NCI-H1417 treated with DMSO at 0.1 percent for 48 hours (cell line): ENCODE measurements around the gene DKKL1.
"Not testable (repeated sequence)": the region's sequence is repeated elsewhere in the genome, so short reads cannot be mapped to it uniquely, and the experiment has no call there.

Source experiments
- DNase-seq: peaks from one replicate; lab custom pipeline; 2025; lab: John Stamatoyannopoulos, UW

The DKKL1 gene

GRCh38 chr19:49362048-49362928 lies 1.4 kb upstream of the DKKL1 start, which contains the start of gene TEAD2:
TEAD2 (minus strand) TSS chr19:49362416; CDS start chr19:49360075, 2,341 bp downstream.
- no peak for DNase-seq

- no peak for DNase-seq
These were observed 779 bp upstream of the DKKL1 start for GRCh38 chr19:49362929-49363267.

- DNase-seq: no peak
These were observed 533 bp downstream of the DKKL1 start for GRCh38 chr19:49364083-49364737.

GRCh38 chr19:49366110-49366509 lies 2.4 kb downstream of the DKKL1 start:
- no peak for DNase-seq

GRCh38 chr19:49368711-49369358 lies 5.2 kb downstream of the DKKL1 start:
- DNase-seq: no peak

- DNase-seq: no peak
These were observed 7.5 kb downstream of the DKKL1 start for GRCh38 chr19:49371184-49371583.

GRCh38 chr19:49373174-49373573 lies 9.5 kb downstream of the DKKL1 start:
- DNase-seq: not testable (repeated sequence)

GRCh38 chr19:49374665-49375434 lies 11.2 kb downstream of the DKKL1 start:
- DNase-seq: no peak

GRCh38 chr19:49378512-49378911 lies 14.8 kb downstream of the DKKL1 start:
- DNase-seq: no peak

GRCh38 chr19:49380391-49380790 lies 16.7 kb downstream of the DKKL1 start:
- no peak for DNase-seq

- DNase-seq: no peak
These were observed 19.0 kb downstream of the DKKL1 start for GRCh38 chr19:49382639-49383038.

GRCh38 chr19:49383599-49383998 lies 19.9 kb downstream of the DKKL1 start:
- no peak for DNase-seq

GRCh38 chr19:49387936-49388372 lies 24.3 kb downstream of the DKKL1 start, which contains the start of gene KASH5:
KASH5 (plus strand) TSS chr19:49388249; CDS start chr19:49390884, 2,635 bp downstream.
- no peak for DNase-seq

- DNase-seq: no peak
These were observed 25.7 kb downstream of the DKKL1 start for GRCh38 chr19:49389406-49389805.

- DNase-seq: no peak
These were observed 26.7 kb downstream of the DKKL1 start for GRCh38 chr19:49390131-49390928.

GRCh38 chr19:49390929-49391359 lies 27.3 kb downstream of the DKKL1 start:
- DNase-seq: no peak

- no peak for DNase-seq
These were observed 28.1 kb downstream of the DKKL1 start for GRCh38 chr19:49391581-49392399.

GRCh38 chr19:49393881-49394280 lies 30.2 kb downstream of the DKKL1 start:
- DNase-seq: no peak

GRCh38 chr19:49395581-49396407 lies 32.1 kb downstream of the DKKL1 start:
- DNase-seq: no peak
